ENCODE results near the gene ITK. TPM values are rescaled to one million over a fixed set of nuclear protein-coding genes. Genes with fewer than 3 reads are reported as not detected.

Gene ITK
- total and polyA plus RNA-seq, 2 of the 8 experiments (the other 6 are each of a cell fraction or from before 2014, with no cell fraction given) = 0.05 TPM; not detected in 1

- TF ChIP-seq SRF (IDR thresholded peaks at IDR 0.05; ENCODE audit: low read depth, low read length) (no peak), RAD21 (IDR thresholded peaks at IDR 0.05 in 1 of 2, conservative IDR thresholded peaks at IDR 0.05 in 1 of 2; ENCODE audit: low read depth in 2 of 2, low read length in 2 of 2) (no peak), BACH1 (IDR thresholded peaks at IDR 0.05; ENCODE audit: low read length) (no peak), RBBP5 (IDR thresholded peaks at IDR 0.05; ENCODE audit: borderline replicate concordance, low read depth, low read length) (peak; percentile 8; the same call in 1 of the 2 replicates), RFX5 (IDR thresholded peaks at IDR 0.05; ENCODE audit: borderline replicate concordance, low read depth, low read length) (no peak), HDAC2 (IDR thresholded peaks at IDR 0.05; ENCODE audit: borderline replicate concordance in 1 of 2, low read depth in 2 of 2, low read length in 2 of 2) (no peak), ZNF274 (IDR thresholded peaks at IDR 0.05; ENCODE audit: borderline replicate concordance, extremely low read depth, low read length) (no peak), SUZ12 (IDR thresholded peaks at IDR 0.05; ENCODE audit: low read length) (no peak), POU5F1 (IDR thresholded peaks at IDR 0.05; ENCODE audit: low read depth, low read length) (no peak), CEBPB (IDR thresholded peaks at IDR 0.05; ENCODE audit: low read depth, low read length) (no peak), RNF2 (IDR thresholded peaks at IDR 0.05; ENCODE audit: borderline replicate concordance, low read depth, low read length, missing control alignments, poor library complexity, severe bottlenecking) (no peak), E2F6 (IDR thresholded peaks at IDR 0.05) (peak; percentile 58), JUN (IDR thresholded peaks at IDR 0.05; ENCODE audit: low read depth, low read length) (no peak), KDM4A (IDR thresholded peaks at IDR 0.05; ENCODE audit: low read depth, low read length, severe bottlenecking) (peak; percentile 72), BRCA1 (IDR thresholded peaks at IDR 0.05; ENCODE audit: low read depth, low read length) (no peak), CTCF (IDR thresholded peaks at IDR 0.05; ENCODE audit: control extremely low read depth in 1 of 3, insufficient read depth in 1 of 3, low read depth in 1 of 3, low read length in 3 of 3) (no peak), CTBP2 (IDR thresholded peaks at IDR 0.05; ENCODE audit: borderline replicate concordance, insufficient read depth, insufficient read length, low read length) (no peak), TAF7 (optimal IDR thresholded peaks at IDR 0.05; ENCODE audit: borderline replicate concordance, low read depth, low read length) (peak; percentile 20), TAF1 (IDR thresholded peaks at IDR 0.05; ENCODE audit: low read depth, low read length) (peak; percentile 64), YY1 (IDR thresholded peaks at IDR 0.05; ENCODE audit: low read depth, low read length) (peak; percentile 77)
These were observed 85.2 kb downstream of the ITK start, which contains the start of gene CYFIP2 (continued) for GRCh38 chr5:157265714-157266285.

All from H1 (cell line).